HTERT RPE-1 (cell line): Measurements from ENCODE around the gene ITGB8.

Experiments
- in situ Hi-C: fragments of 300-500 bp; cut with MboI; formaldehyde crosslinking; loops from 4 replicates; pipeline ENCODE4 v1.14.3; 2020; ENCODE audit warnings: low sequenced_read_pairs

Gene ITGB8

GRCh38 chr7:20409961-20410360 is 79.3 kb downstream of the ITGB8 start:
- in situ Hi-C loops, result no loop called here

- in situ Hi-C loops, result no loop called here
Measured at GRCh38 chr7:20411372-20411771, 80.7 kb downstream of the ITGB8 start.

- in situ Hi-C loops, result no loop called here
Measured at GRCh38 chr7:20412032-20412431, 81.3 kb downstream of the ITGB8 start.

- in situ Hi-C loops, result no loop called here
Measured at GRCh38 chr7:20417260-20417659, 86.6 kb downstream of the ITGB8 start.

- in situ Hi-C loops, result no loop called here
Measured at GRCh38 chr7:20417675-20418382, 87.1 kb downstream of the ITGB8 start.

- in situ Hi-C loops, result no loop called here
Measured at GRCh38 chr7:20424500-20424899, 93.8 kb downstream of the ITGB8 start.

- in situ Hi-C loops, result no loop called here
Measured at GRCh38 chr7:20430664-20431063, 100.0 kb downstream of the ITGB8 start.

GRCh38 chr7:20431146-20431545 is 100.4 kb downstream of the ITGB8 start:
- in situ Hi-C loops, result no loop called here

GRCh38 chr7:20432071-20432470 is 101.4 kb downstream of the ITGB8 start:
- in situ Hi-C loops, result no loop called here

GRCh38 chr7:20435305-20435704 is 104.6 kb downstream of the ITGB8 start:
- in situ Hi-C loops, result no loop called here

- in situ Hi-C loops, result no loop called here
Measured at GRCh38 chr7:20438248-20438647, 107.5 kb downstream of the ITGB8 start.

- in situ Hi-C loops, result no loop called here
Measured at GRCh38 chr7:20438694-20439376, 108.1 kb downstream of the ITGB8 start.

- in situ Hi-C loops, result no loop called here
Measured at GRCh38 chr7:20439416-20440185, 108.9 kb downstream of the ITGB8 start.

- in situ Hi-C loops, result no loop called here
Measured at GRCh38 chr7:20440472-20441105, 109.9 kb downstream of the ITGB8 start.

GRCh38 chr7:20441346-20441745 is 110.6 kb downstream of the ITGB8 start:
- in situ Hi-C loops, result no loop called here

GRCh38 chr7:20441991-20442441 is 111.3 kb downstream of the ITGB8 start:
- in situ Hi-C loops, result no loop called here

- in situ Hi-C loops, result no loop called here
Measured at GRCh38 chr7:20442951-20443350, 112.3 kb downstream of the ITGB8 start.

- in situ Hi-C loops, result no loop called here
Measured at GRCh38 chr7:20444030-20444800, 113.5 kb downstream of the ITGB8 start.

GRCh38 chr7:20447021-20447650 is 116.4 kb downstream of the ITGB8 start:
- in situ Hi-C loops, result no loop called here

- in situ Hi-C loops, result no loop called here
Measured at GRCh38 chr7:20449176-20449575, 118.5 kb downstream of the ITGB8 start.
